OCI-LY7 (cell line): ENCODE results near the gene TOX3.

Source experiments
- CTCF ChIP-seq: fragments of 200-600 bp; sonication (generic); conservative IDR thresholded peaks from 2 replicates; pipeline ENCODE4 v1.5.1; 2014; ENCODE audit warnings: mild to moderate bottlenecking, antibody characterized with exemption, low read length, moderate library complexity, mixed read lengths
- EZH2phosphoT487 ChIP-seq: fragments of 200-600 bp; sonication (generic); IDR thresholded peaks from 2 replicates; pipeline ENCODE4 v1.6.1; 2018; ENCODE audit warnings: low read depth, borderline replicate concordance, mild to moderate bottlenecking, mixed run types, antibody characterized with exemption, low read length, moderate library complexity, mixed read lengths

GRCh38 chr16:52398491-52398960 lies 148.4 kb downstream of the TOX3 start:
- TF ChIP-seq CTCF (no peak), EZH2phosphoT487 (no peak)
